GM13976 (cell line): ENCODE measurements around the gene CRIM1.

Source experiments
- DNase-seq: peaks from one replicate; pipeline ENCODE4 v3.0.0; 2012; ENCODE audit warnings: low spot score
- CTCF ChIP-seq: IDR thresholded peaks from 2 replicates; pipeline ENCODE4 v1.5.1; 2012; ENCODE audit warnings: borderline replicate concordance, mild to moderate bottlenecking; ENCODE audit not compliant: insufficient read depth; ENCODE audit errors: extremely low read depth, missing control alignments, control extremely low read depth
- in situ Hi-C: fragments of 300-500 bp; cut with MboI; formaldehyde crosslinking; loops from one replicate; pipeline ENCODE4 v1.12.0; 2022; ENCODE audit warnings: low sequenced_read_pairs, mixed read lengths, inconsistent platforms; ENCODE audit not compliant: unreplicated experiment

The CRIM1 gene

GRCh38 chr2:36469106-36469477 is 113.5 kb downstream of the CRIM1 start:
- no peak for TF ChIP-seq CTCF
- DNase-seq, result no peak
- in situ Hi-C loops, result no loop called here

- no peak for DNase-seq
- in situ Hi-C loops, result no loop called here
- TF ChIP-seq CTCF, result no peak
Measured at GRCh38 chr2:36469710-36470109, 114.1 kb downstream of the CRIM1 start.

- no peak for DNase-seq
- in situ Hi-C loops, result no loop called here
- no peak for TF ChIP-seq CTCF
Measured at GRCh38 chr2:36473230-36473629, 117.7 kb downstream of the CRIM1 start.

- in situ Hi-C loops, result no loop called here
- no peak for DNase-seq
- TF ChIP-seq CTCF, result no peak
Measured at GRCh38 chr2:36476411-36476810, 120.8 kb downstream of the CRIM1 start.

- no peak for DNase-seq
- TF ChIP-seq CTCF, result no peak
- in situ Hi-C loops, result no loop called here
Measured at GRCh38 chr2:36477315-36477714, 121.7 kb downstream of the CRIM1 start.

GRCh38 chr2:36477746-36478145 is 122.2 kb downstream of the CRIM1 start:
- TF ChIP-seq CTCF, result no peak
- DNase-seq, result no peak
- in situ Hi-C loops, result no loop called here

- in situ Hi-C loops, result no loop called here
- no peak for TF ChIP-seq CTCF
- no peak for DNase-seq
Measured at GRCh38 chr2:36478332-36478738, 122.8 kb downstream of the CRIM1 start.
